Suppressor macrophage treated with lipopolysaccharide for 4 hours (primary cell): ENCODE measurements around the gene MMP10.
A peak's percentile ranks its signal among the peaks of the same experiment; 100 is the strongest.

ENCODE experiments used
- DNase-seq: peaks from one replicate; pipeline ENCODE4 v3.0.0-alpha.2; 2020

The MMP10 gene

GRCh38 chr11:102724904-102725500 is 55.4 kb downstream of the MMP10 start, which contains the start of gene MMP8:
Gene MMP8, minus strand, starts transcription at chr11:102724954. Its CDS starts 99 bp downstream, at chr11:102724855.
- no peak for DNase-seq

- peak; percentile 73 for DNase-seq
Observed at GRCh38 chr11:102722821-102723220, 57.6 kb downstream of the MMP10 start.
